Measurements from ENCODE around the gene B4GALT5. TPM values are rescaled to one million over a fixed set of nuclear protein-coding genes. Genes with fewer than 3 reads are reported as not detected.

The B4GALT5 gene
- polyA plus RNA-seq, 3 donors: 2.4 to 18.3 (median 2.7) TPM

GRCh38 chr20:49742948-49743347 lies 29.3 kb upstream of the B4GALT5 start:
- H2AFZ ChIP-seq (ENCODE audit: insufficient read depth, low read depth, low read length, poor library complexity, severe bottlenecking): no peak overlapping the region
- H3K27me3 Mint-ChIP-seq (ENCODE audit: low read depth in 3 of 3): peaks cover 1 to 3% (median 2%) of the 10 kb centered on the region in 3 donors
- intact Hi-C loops (cut with micrococcal nuclease): no loop called here
- H3K27ac ChIP-seq (ENCODE audit: low read depth in 1 of 2, low read length in 2 of 2): no peak overlapping the region
- no peak for TF ChIP-seq CTCF (IDR thresholded peaks at IDR 0.05)
- no peaks in the 10 kb centered on the region for H4K20me1 ChIP-seq (ENCODE audit: insufficient read depth, low read length)
- H3K4me1 Mint-ChIP-seq: peaks cover 9% of the 10 kb centered on the region
- H3K36me3 ChIP-seq (replicated peaks in 1 of 2; ENCODE audit: control insufficient read depth in 1 of 2, insufficient read depth in 2 of 2, low read length in 2 of 2): no peaks in the 10 kb centered on the region
- no peak overlapping the region for H3K4me3 ChIP-seq (replicated peaks in 1 of 3; ENCODE audit: low read depth in 2 of 3, low read length in 3 of 3)
- 95% methylated on average over 9 of the region's 9 CpGs for WGBS (ENCODE audit: insufficient coverage)
- no peaks in the 10 kb centered on the region for H3K36me3 Mint-ChIP-seq
- peak overlapping the region in 1 of 7 donors; percentile 85 for H3K27ac Mint-ChIP-seq
- H3K9me3 ChIP-seq (replicated peaks in 1 of 2; ENCODE audit: control insufficient read depth in 1 of 2, insufficient read depth in 1 of 2, low read length in 2 of 2): no peaks in the 10 kb centered on the region
- H3K79me2 ChIP-seq (ENCODE audit: insufficient read depth, low read length): no peaks in the 10 kb centered on the region
- no peak for DNase-seq
- H3K27me3 ChIP-seq (ENCODE audit: control insufficient read depth in 2 of 2, insufficient read depth in 2 of 2, low read length in 2 of 2): no peaks in the 10 kb centered on the region
- H3K4me2 ChIP-seq (replicated peaks; ENCODE audit: extremely low read depth, low read length, poor library complexity, severe bottlenecking): no peak overlapping the region
- H3K4me3 Mint-ChIP-seq: no peak overlapping the region
- H3K9me3 Mint-ChIP-seq: no peaks in the 10 kb centered on the region
- no peaks in the 10 kb centered on the region for H3K4me1 ChIP-seq (ENCODE audit: control insufficient read depth in 1 of 2, insufficient read depth in 2 of 2, low read length in 2 of 2)
- no peak overlapping the region for H3K9ac ChIP-seq (ENCODE audit: insufficient read depth, low read length, poor library complexity, severe bottlenecking)

GRCh38 chr20:49741977-49742376 lies 28.3 kb upstream of the B4GALT5 start:
- intact Hi-C loops (cut with micrococcal nuclease): no loop called here
- H3K27ac Mint-ChIP-seq: no peak overlapping the region

More at GRCh38 chr20:49741977-49742376, 28.3 kb upstream of the B4GALT5 start:
- no peaks in the 10 kb centered on the region for H3K36me3 Mint-ChIP-seq
- Histone ChIP-seq H2AFZ (ENCODE audit: insufficient read depth, low read depth, low read length, poor library complexity, severe bottlenecking) (no peak overlapping the region), H3K4me3 (replicated peaks in 1 of 3; ENCODE audit: low read depth in 2 of 3, low read length in 3 of 3) (no peak overlapping the region), H3K4me2 (replicated peaks; ENCODE audit: extremely low read depth, low read length, poor library complexity, severe bottlenecking) (no peak overlapping the region), H3K27me3 (ENCODE audit: control insufficient read depth in 2 of 2, insufficient read depth in 2 of 2, low read length in 2 of 2) (no peaks in the 10 kb centered on the region), H3K4me1 (ENCODE audit: control insufficient read depth in 1 of 2, insufficient read depth in 2 of 2, low read length in 2 of 2) (no peaks in the 10 kb centered on the region), H4K20me1 (ENCODE audit: insufficient read depth, low read length) (no peaks in the 10 kb centered on the region), H3K9ac (ENCODE audit: insufficient read depth, low read length, poor library complexity, severe bottlenecking) (no peak overlapping the region), H3K36me3 (replicated peaks in 1 of 2; ENCODE audit: control insufficient read depth in 1 of 2, insufficient read depth in 2 of 2, low read length in 2 of 2) (no peaks in the 10 kb centered on the region), H3K9me3 (replicated peaks in 1 of 2; ENCODE audit: control insufficient read depth in 1 of 2, insufficient read depth in 1 of 2, low read length in 2 of 2) (no peaks in the 10 kb centered on the region), H3K27ac (ENCODE audit: low read depth in 1 of 2, low read length in 2 of 2) (no peak overlapping the region), H3K79me2 (ENCODE audit: insufficient read depth, low read length) (no peaks in the 10 kb centered on the region)
- no peak overlapping the region for H3K4me3 Mint-ChIP-seq
- H3K4me1 Mint-ChIP-seq: peaks cover 8% of the 10 kb centered on the region
- H3K9me3 Mint-ChIP-seq: no peaks in the 10 kb centered on the region
- over 99% methylated on average over 7 of the region's 8 CpGs for WGBS (ENCODE audit: insufficient coverage)
- no peak for TF ChIP-seq CTCF (IDR thresholded peaks at IDR 0.05)
- H3K27me3 Mint-ChIP-seq (ENCODE audit: low read depth in 3 of 3): peaks cover 1 to 5% (median 3%) of the 10 kb centered on the region in 3 donors
- no peak for DNase-seq

Data from CD14-positive monocyte (primary cell).